ENCODE results near the gene SNTG2.

The SNTG2 gene

DNA sequence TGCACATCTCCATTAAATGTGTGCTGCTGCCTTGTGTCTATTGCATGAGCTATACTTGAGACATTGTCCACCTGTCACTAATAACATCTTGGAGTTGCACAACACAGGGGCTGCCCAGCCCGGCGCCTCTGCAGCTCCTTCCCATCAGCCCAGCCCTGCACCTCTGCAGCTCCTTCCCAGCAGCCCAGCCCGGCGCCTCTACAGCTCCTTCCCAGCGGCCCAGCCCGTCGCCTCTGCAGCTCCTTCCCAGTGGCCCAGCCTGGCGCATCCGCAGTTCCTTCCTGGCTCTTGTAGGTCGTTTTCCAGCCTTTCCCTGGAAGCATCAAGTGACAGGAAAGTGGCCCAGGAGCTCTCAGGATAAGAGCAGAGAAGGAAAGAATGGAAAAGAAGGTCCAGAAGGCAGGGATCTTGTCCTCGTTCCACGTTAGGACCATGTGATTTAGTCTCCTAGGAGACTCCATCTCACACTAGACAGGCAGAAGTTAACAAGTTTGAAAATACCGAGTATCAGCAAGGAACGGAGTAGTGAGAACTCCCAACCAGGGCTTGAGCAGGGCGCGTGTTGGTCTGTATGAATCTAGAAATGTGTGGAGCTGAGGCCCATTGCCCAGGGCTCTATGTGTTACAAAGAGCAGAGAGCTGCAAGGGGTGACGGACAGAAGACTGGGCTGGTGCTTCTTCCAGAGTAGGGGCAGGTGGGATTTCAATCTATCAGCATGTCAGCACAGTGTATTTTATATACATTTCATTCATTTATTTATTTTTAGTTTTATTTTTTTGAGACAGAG is 346.9 kb downstream of the SNTG2 start:
- no peak for DNase-seq

GRCh38 chr2:1299043-1299442 is 348.4 kb downstream of the SNTG2 start:
- DNase-seq = no peak

DNA sequence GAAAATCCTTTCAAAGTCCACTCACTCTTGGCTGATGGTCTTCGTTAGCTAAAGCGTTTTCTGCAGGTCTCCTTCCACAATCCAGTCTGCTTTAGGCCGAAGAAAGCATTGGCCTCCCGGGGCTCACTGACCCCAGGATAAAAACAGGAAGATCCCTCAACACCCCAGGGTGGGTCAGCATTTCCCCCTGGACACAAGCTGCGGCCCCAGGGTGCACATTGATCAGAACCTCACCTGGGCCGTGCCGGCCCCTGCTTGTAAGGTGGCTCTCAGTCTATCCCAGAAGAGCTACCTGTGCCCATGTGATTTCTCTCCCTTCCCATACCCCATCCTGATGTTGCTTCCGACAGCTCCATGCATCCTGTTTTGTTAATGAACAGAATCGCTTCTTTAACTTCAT is 349.6 kb downstream of the SNTG2 start:
- DNase-seq = no peak

DNA sequence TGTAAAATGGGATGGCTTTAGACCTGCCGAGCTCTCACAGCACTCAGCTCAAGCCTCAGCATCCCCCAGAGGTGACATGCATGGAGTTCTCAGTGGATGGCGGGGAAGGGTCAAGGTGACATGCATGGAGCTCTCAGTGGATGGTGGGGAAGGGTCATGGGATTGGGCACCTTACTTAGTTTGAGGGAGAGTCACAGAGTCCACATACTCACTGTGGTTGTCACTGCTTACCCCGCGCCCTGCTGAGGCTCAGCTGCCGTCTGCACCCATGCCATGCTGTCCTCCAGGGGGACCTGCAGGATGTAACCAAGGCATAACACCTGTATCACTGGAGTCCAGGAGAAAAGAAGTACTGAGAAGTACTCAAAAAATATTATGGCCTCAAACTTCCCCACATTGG is 350.4 kb downstream of the SNTG2 start:
- no peak for DNase-seq

- DNase-seq = no peak
Measured at GRCh38 chr2:1305342-1306013, 354.8 kb downstream of the SNTG2 start.

- DNase-seq = no peak
Measured at GRCh38 chr2:1306014-1306686, 355.5 kb downstream of the SNTG2 start.

DNA sequence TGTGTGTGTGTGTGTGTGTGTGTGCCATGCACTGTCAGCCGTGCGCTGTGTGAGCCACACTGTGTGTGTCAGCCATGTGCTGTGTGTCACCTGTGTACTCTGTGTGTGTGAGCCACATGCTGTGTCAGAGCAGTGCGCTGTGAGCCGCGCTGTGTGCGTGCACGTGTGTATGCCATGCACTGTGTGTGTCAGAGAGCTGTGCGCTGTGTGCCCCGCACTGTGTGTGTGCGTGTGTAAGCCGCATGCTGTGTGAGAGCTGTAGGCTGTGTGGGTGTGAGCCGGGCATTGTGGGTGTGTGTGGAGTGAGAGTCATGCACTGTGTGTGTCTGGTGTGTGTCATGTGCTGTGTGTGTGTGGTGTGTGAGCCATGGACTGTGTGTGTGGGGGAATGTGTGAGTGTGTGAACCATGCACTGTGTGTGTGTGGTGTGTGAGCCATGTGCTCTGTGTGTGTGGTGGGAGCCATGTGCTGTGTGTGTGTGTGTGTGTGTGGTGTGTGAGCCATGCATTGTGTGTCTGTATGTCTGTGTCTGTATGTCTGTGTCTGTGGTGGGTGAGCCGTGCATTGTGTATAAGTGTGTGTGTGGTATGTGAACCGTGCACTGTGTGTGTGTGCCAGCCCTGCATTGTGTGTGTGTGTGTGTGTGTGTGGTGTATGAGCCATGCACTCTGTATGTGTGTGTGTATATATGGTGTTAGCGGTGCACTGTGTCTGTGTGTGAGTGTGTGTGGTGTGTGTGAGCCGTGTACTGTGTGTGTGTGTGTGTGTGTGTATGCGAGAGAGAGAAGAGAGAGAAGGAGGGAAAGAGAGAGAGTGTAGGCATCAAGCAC is 356.3 kb downstream of the SNTG2 start:
- DNase-seq = no peak

- no peak for DNase-seq
Measured at GRCh38 chr2:1307670-1308069, 357.0 kb downstream of the SNTG2 start.

DNA sequence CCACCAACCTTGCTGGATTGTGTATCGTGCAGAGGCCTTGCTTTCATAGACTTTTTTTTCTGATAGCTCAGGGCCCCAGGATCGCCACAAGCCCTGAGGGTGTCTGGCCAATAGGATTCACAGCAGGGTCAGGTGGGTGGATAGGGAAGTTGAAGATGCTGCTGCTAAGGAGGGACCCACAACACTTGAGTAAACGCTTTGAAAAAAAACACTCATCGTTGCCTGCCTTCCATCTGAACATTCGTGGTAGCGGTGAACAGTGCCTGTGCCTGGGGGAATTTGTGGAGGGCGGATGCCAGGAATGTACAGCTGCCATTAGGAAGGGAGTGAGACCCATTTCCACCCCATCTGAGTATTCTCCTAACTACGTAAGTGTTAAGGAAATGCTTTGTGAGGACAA is 358.0 kb downstream of the SNTG2 start:
- no peak for DNase-seq

DNA sequence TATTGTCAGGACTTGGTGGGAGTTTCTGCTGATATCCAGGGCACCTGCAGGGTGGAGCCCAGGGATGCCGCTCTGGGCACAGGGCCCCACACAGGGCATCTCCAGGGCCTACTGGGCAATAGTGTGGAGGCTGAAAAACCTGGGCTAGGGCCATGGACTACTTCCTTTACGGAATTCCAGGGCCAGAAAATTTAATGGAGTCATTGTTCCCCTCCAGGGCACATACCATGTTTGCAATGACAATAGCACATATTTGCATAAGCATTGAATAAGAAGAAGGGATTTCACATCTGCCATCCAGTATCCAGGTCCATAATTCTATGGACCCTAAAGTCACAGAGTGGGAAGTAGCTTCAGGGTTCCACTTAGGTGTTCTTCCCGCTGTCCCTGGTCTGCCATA is 358.9 kb downstream of the SNTG2 start:
- DNase-seq = no peak

GRCh38 chr2:1310202-1310601 is 359.6 kb downstream of the SNTG2 start:
- DNase-seq = no peak

DNA sequence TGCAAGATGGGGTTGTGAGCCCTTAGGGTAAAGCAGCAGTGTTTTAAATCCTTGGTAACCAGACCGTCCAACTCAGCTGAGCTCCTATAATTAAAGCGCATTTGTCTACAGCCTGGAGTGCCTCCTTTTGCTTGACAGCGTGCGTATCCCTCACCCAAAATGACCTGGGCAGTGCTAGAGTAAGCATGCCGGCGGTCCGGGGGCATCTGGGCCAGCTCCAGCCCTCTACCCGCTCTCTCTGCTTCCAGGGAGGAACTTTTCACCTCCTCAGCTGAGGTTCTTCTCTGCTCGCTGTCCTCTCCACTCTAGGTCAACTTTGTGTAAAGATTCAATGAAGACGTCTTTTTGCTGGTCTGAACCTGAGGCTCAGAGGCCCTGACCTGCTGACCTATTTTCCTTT is 360.2 kb downstream of the SNTG2 start:
- no peak for DNase-seq

DNA sequence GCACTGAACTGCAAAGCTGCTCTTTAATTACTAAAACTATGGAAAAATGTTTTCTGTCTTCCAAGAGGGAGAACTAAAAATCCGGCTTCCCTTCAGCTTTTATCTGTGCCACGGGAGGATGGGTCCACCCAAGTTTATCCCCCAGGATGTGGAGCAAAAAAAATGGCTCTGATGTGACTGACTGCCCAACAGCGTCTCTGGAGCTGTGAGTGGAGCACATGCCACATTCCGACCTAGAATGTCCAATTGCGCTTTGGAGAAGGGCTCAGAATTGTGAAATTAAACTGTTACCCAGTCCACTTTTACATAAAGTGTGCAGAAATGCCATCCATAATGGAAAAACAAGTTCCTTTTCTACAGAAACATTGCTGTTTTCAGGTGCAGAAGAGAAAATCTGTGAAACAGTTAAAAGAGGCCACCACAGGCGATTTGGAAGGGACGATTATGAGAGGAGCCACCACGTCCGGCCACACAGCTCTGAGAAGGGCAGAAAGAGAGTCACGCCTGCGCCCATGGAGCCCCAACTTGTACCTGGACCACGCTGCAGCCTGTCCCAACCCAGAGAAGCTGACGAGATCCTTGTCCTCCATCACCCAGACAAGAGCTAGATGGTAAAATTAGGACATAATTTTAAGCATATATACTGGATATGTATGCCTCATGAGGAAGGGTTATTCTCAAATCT is 362.7 kb downstream of the SNTG2 start:
- DNase-seq = no peak

GRCh38 chr2:1314254-1314653 is 363.6 kb downstream of the SNTG2 start:
- DNase-seq = no peak

DNA sequence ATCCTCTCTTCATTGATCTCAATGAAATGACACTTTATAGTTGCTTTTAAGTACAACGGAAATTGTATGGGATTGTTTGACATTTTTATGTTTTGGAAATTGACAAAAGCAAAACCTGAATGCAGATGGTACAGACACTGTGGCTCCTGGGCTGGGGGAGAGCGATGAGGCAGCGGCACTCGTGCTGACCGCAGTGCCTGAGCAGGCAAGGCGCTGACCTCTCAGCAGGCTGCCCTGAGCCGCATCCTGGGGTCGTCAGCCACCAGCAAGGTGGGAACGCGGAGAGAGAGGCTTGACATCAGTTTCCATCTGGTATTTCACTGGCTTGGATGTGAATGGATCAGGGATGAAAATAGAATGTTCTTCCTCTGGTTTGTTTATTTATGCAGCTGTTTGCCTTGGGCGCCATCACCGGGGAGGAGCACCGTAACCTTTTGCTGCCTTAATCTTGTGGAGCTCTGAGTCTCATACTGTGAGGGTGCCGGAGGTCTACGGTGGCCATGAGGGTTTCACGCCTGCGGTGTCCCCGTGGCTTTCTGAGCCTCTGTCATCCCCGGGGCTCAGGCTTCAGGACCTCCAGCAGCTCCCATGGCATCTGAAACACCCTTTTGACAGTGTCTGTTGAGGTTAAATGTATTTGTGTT is 367.8 kb downstream of the SNTG2 start:
- DNase-seq = no peak

GRCh38 chr2:1319393-1319792 is 368.7 kb downstream of the SNTG2 start:
- DNase-seq = no peak

DNA sequence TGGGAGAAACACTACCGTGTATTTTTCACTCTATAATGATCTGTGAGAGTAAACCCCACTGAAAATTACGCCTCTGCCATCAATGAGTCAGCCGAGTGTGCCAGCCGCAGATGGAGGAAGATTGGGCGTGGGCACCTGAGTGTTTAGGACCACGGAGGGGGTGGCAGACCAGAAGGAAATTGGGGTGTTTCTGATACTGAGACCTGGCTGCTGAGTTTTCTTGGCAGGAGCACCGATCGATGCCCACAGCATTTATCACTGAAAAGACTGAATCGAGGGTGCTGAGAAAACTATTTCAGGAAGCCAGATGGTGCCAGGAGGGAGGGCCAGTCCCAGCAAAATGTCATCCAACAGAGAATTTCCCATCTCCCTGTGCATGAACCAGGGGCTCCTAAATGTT is 370.7 kb downstream of the SNTG2 start:
- DNase-seq = no peak

- DNase-seq = no peak
Measured at GRCh38 chr2:1324884-1325283, 374.2 kb downstream of the SNTG2 start.

GRCh38 chr2:1328684-1329083 is 378.0 kb downstream of the SNTG2 start:
- DNase-seq = no peak

GRCh38 chr2:1339388-1340140 is 388.9 kb downstream of the SNTG2 start:
- DNase-seq = no peak

GRCh38 chr2:1340141-1340512 is 389.5 kb downstream of the SNTG2 start:
- DNase-seq = no peak

Measured in NCI-H226 (cell line).